ENCODE measurements around the gene WDR45. TPM values are rescaled to one million over a fixed set of nuclear protein-coding genes. Genes with fewer than 3 reads are reported as not detected.

Gene WDR45
- total and polyA plus RNA-seq, 2 of the 13 experiments (the other 11 are each of a cell fraction or from before 2014, with no cell fraction given) = 16.4 to 65.5 TPM

- intact Hi-C loops (cut with micrococcal nuclease; ENCODE audit: unreplicated experiment) = no loop called here
- Histone ChIP-seq H4K20me1 (ENCODE audit: insufficient read depth, low read length) (no peaks in the 10 kb centered on the region), H3K4me1 (ENCODE audit: insufficient read depth, low read length) (peaks cover 9% of the 10 kb centered on the region; the same call in 1 of the 2 replicates), H3K36me3 (replicated peaks in 1 of 2; ENCODE audit: control insufficient read depth in 1 of 2, insufficient read depth in 2 of 2, low read length in 2 of 2) (peaks cover 2 to 7% of the 10 kb centered on the region in 2 experiments; a peak in 2 of 5 replicates), H3K9ac (ENCODE audit: insufficient read depth, low read depth, low read length) (no peak overlapping the region), H3K4me3 (replicated peaks in 1 of 3; ENCODE audit: insufficient read depth in 1 of 3, low read depth in 2 of 3, low read length in 3 of 3) (no peak overlapping the region), H3K27me3 (ENCODE audit: control insufficient read depth in 1 of 2, insufficient read depth in 2 of 2, low read length in 2 of 2) (no peaks in the 10 kb centered on the region), H3K4me2 (ENCODE audit: low read depth, low read length) (no peak overlapping the region), H3K27ac (ENCODE audit: extremely low read length, insufficient read depth, low read length) (no peak overlapping the region), H3K9me3 (ENCODE audit: low read length) (no peaks in the 10 kb centered on the region), H2AFZ (ENCODE audit: low read length) (no peak overlapping the region), H3K79me2 (ENCODE audit: insufficient read depth, low read length) (peaks cover 4% of the 10 kb centered on the region)
- TF ChIP-seq CEBPB (IDR thresholded peaks at IDR 0.05; ENCODE audit: borderline replicate concordance, low read depth, low read length) (no peak), SMYD3 (CRISPR knock-in tag; IDR thresholded peaks at IDR 0.05) (no peak), TIGD3 (CRISPR knock-in tag; IDR thresholded peaks at IDR 0.05; ENCODE audit: borderline replicate concordance) (no peak), TEAD2 (CRISPR knock-in tag; IDR thresholded peaks at IDR 0.05) (no peak)
- WGBS (ENCODE audit: low lambda C conversion rate) = 100% methylated on average over 5 of the region's 13 CpGs
- ATAC-seq = no peak
- POLR2A ChIA-PET = interaction anchor here (1.2 kb wide), 1 partner anchor 32 kb away, joined by 6 read pairs; the partner anchor contains the start of gene TFE3
- in situ Hi-C loops (cut with HindIII; ENCODE audit: extremely low pct_ligation_motif_present, low pct_unique_long_range_greater_than_20kb) = no loop called here
- CTCF ChIA-PET (ENCODE audit: low intra/inter-chr PET ratio, low total read pairs) = no interaction called here
- DNase-seq (ENCODE audit: low spot score) = no peak
- no peak for FAIRE-seq
- BruUV-seq (replicated peaks) = no TSS peak
These were observed 4.3 kb downstream of the WDR45 start for GRCh38 chrX:49075347-49075746.

- FAIRE-seq (no peak), ATAC-seq (no peak), DNase-seq (ENCODE audit: low spot score) (no peak)
- H3K4me1 ChIP-seq (ENCODE audit: insufficient read depth, low read length) = peaks cover 3% of the 10 kb centered on the region; the same call in 1 of the 2 replicates
- peaks cover 2 to 7% of the 10 kb centered on the region in 2 experiments; a peak in 2 of 5 replicates for H3K36me3 ChIP-seq (replicated peaks in 1 of 2; ENCODE audit: control insufficient read depth in 1 of 2, insufficient read depth in 2 of 2, low read length in 2 of 2)
- no peak within 1 kb of the TSS for H3K4me2 ChIP-seq (ENCODE audit: low read depth, low read length)
- ChIA-PET CTCF (ENCODE audit: low intra/inter-chr PET ratio, low total read pairs) (no interaction called here), POLR2A (no interaction called here)
- no peaks in the 10 kb centered on the region for H3K9me3 ChIP-seq (ENCODE audit: low read length)
- no peak within 1 kb of the TSS for H2AFZ ChIP-seq (ENCODE audit: low read length)
- H3K9ac ChIP-seq (ENCODE audit: insufficient read depth, low read depth, low read length) = no peak within 1 kb of the TSS
- no peaks in the 10 kb centered on the region for H4K20me1 ChIP-seq (ENCODE audit: insufficient read depth, low read length)
- no peak within 1 kb of the TSS for H3K4me3 ChIP-seq (replicated peaks in 1 of 3; ENCODE audit: insufficient read depth in 1 of 3, low read depth in 2 of 3, low read length in 3 of 3)
- 95% methylated on average over 14 of the region's 61 CpGs for WGBS (ENCODE audit: low lambda C conversion rate)
- in situ Hi-C loops (cut with HindIII; ENCODE audit: extremely low pct_ligation_motif_present, low pct_unique_long_range_greater_than_20kb) (no loop called here), intact Hi-C loops (cut with micrococcal nuclease; ENCODE audit: unreplicated experiment) (no loop called here)
- H3K27me3 ChIP-seq (ENCODE audit: control insufficient read depth in 1 of 2, insufficient read depth in 2 of 2, low read length in 2 of 2) = no peaks in the 10 kb centered on the region
- no TSS peak for BruUV-seq (replicated peaks)
- peaks cover 2% of the 10 kb centered on the region for H3K79me2 ChIP-seq (ENCODE audit: insufficient read depth, low read length)
- H3K27ac ChIP-seq (ENCODE audit: extremely low read length, insufficient read depth, low read length) = no peak within 1 kb of the TSS
- TF ChIP-seq AGO2 (optimal IDR thresholded peaks at IDR 0.05; ENCODE audit: low read depth, low read length) (peak; percentile 60), CENPX (CRISPR knock-in tag; IDR thresholded peaks at IDR 0.05) (no peak), SATB2 (CRISPR knock-in tag; IDR thresholded peaks at IDR 0.05) (no peak), FUBP1 (CRISPR knock-in tag; IDR thresholded peaks at IDR 0.05; ENCODE audit: borderline replicate concordance) (no peak), ZNF83 (CRISPR knock-in tag; IDR thresholded peaks at IDR 0.05; ENCODE audit: borderline replicate concordance) (no peak), MTERF4 (CRISPR knock-in tag; IDR thresholded peaks at IDR 0.05) (no peak), MTA3 (CRISPR knock-in tag; IDR thresholded peaks at IDR 0.05) (no peak), ZNF17 (CRISPR knock-in tag; IDR thresholded peaks at IDR 0.05) (no peak), MIXL1 (CRISPR knock-in tag; IDR thresholded peaks at IDR 0.05) (no peak)
These were observed 5.8 kb downstream of the WDR45 start, which contains the start of gene PRAF2 for GRCh38 chrX:49073601-49074575. PRAF2 (minus strand) TSS chrX:49074002; CDS start chrX:49073987, 15 bp downstream.
